Stimulated activated CD8-positive, alpha-beta memory T cell treated with anti-CD3 and anti-CD28 coated beads, Interleukin-4, amount 100 ng/mL, for 1 hour (primary cell): ENCODE measurements around the gene FURIN.
"Not testable (repeated sequence)": the region's sequence is repeated elsewhere in the genome, so short reads cannot be mapped to it uniquely, and the experiment has no call there.

Experiments
- DNase-seq, 2 donors: peaks; one replicate each; pipeline ENCODE4 v3.0.0-alpha.2; 2020; ENCODE audit warnings: low read depth in 2 of 2, low spot score in 1 of 2

FURIN gene

GRCh38 chr15:90914305-90915080 is 46.1 kb downstream of the FURIN start:
- no peak for DNase-seq

- no peak for DNase-seq
Observed at GRCh38 chr15:90915216-90915807, 46.9 kb downstream of the FURIN start.

- no peak for DNase-seq
Observed at GRCh38 chr15:90915808-90916440, 47.5 kb downstream of the FURIN start.

GRCh38 chr15:90916461-90916860 is 48.1 kb downstream of the FURIN start:
- no peak for DNase-seq

- no peak for DNase-seq
Observed at GRCh38 chr15:90917569-90917968, 49.2 kb downstream of the FURIN start.

GRCh38 chr15:90918034-90918788 is 49.8 kb downstream of the FURIN start:
- no peak for DNase-seq

- no peak for DNase-seq
Observed at GRCh38 chr15:90918835-90919234, 50.4 kb downstream of the FURIN start.

GRCh38 chr15:90921887-90922286 is 53.5 kb downstream of the FURIN start:
- DNase-seq: no peak

GRCh38 chr15:90922712-90923322 is 54.4 kb downstream of the FURIN start:
- DNase-seq: not testable (repeated sequence)

GRCh38 chr15:90924375-90924774 is 56.0 kb downstream of the FURIN start:
- no peak for DNase-seq

GRCh38 chr15:90926766-90927165 is 58.4 kb downstream of the FURIN start:
- not testable (repeated sequence) for DNase-seq

- not testable (repeated sequence) for DNase-seq
Observed at GRCh38 chr15:90928106-90928505, 59.7 kb downstream of the FURIN start.

GRCh38 chr15:90929246-90930019 is 61.0 kb downstream of the FURIN start:
- no peak for DNase-seq

GRCh38 chr15:90930861-90931574 is 62.6 kb downstream of the FURIN start:
- no peak for DNase-seq

- no peak for DNase-seq
Observed at GRCh38 chr15:90931575-90931827, 63.1 kb downstream of the FURIN start.

- DNase-seq: peak; percentile 79 to 84
Observed at GRCh38 chr15:90931828-90932659, 63.7 kb downstream of the FURIN start, which contains the start of gene HDDC3. HDDC3 (minus strand) TSS chr15:90932549; CDS start chr15:90932540, 9 bp downstream.

GRCh38 chr15:90932660-90932991 is 64.2 kb downstream of the FURIN start:
- DNase-seq: no peak
